Activated naive CD8-positive, alpha-beta T cell (primary cell): Measurements from ENCODE around the gene TMEM45A.
"Not testable (repeated sequence)": the region's sequence is repeated elsewhere in the genome, so short reads cannot be mapped to it uniquely, and the experiment has no call there.

Experiments used
- H3K27ac Mint-ChIP-seq: one replicate; pipeline ENCODE4 v1.8.0; 2021; ENCODE audit warnings: mixed read lengths
- H3K27me3 Mint-ChIP-seq: one replicate; pipeline ENCODE4 v1.8.0; 2021; ENCODE audit warnings: mixed read lengths
- H3K36me3 Mint-ChIP-seq: one replicate; pipeline ENCODE4 v1.8.0; 2021; ENCODE audit warnings: mixed read lengths
- H3K4me1 Mint-ChIP-seq: one replicate; pipeline ENCODE4 v1.8.0; 2021; ENCODE audit warnings: low read depth, mixed read lengths
- H3K4me3 Mint-ChIP-seq: one replicate; pipeline ENCODE4 v1.8.0; 2021; ENCODE audit warnings: mild to moderate bottlenecking, mixed read lengths
- H3K9me3 Mint-ChIP-seq: one replicate; pipeline ENCODE4 v1.8.0; 2021; ENCODE audit warnings: low read depth, mixed read lengths

Gene TMEM45A

GRCh38 chr3:100468676-100469075 lies 23.7 kb upstream of the TMEM45A start:
- peaks cover 18% of the 10 kb centered on the region for H3K9me3 Mint-ChIP-seq
- H3K4me3 Mint-ChIP-seq, result no peak overlapping the region
- H3K4me1 Mint-ChIP-seq, result no peaks in the 10 kb centered on the region
- H3K36me3 Mint-ChIP-seq, result peaks cover 9% of the 10 kb centered on the region
- no peak overlapping the region for H3K27ac Mint-ChIP-seq
- peaks cover 1% of the 10 kb centered on the region for H3K27me3 Mint-ChIP-seq

- Mint-ChIP-seq H3K4me3 (no peak overlapping the region), H3K9me3 (peaks cover 18% of the 10 kb centered on the region), H3K4me1 (no peaks in the 10 kb centered on the region), H3K36me3 (peaks cover 9% of the 10 kb centered on the region), H3K27me3 (no peaks in the 10 kb centered on the region), H3K27ac (no peak overlapping the region)
These were observed 21.5 kb upstream of the TMEM45A start for GRCh38 chr3:100470951-100471350.

- peaks cover 9% of the 10 kb centered on the region for H3K36me3 Mint-ChIP-seq
- no peak overlapping the region for H3K4me3 Mint-ChIP-seq
- H3K9me3 Mint-ChIP-seq, result peaks cover 18% of the 10 kb centered on the region
- H3K4me1 Mint-ChIP-seq, result no peaks in the 10 kb centered on the region
- H3K27ac Mint-ChIP-seq, result no peak overlapping the region
- no peaks in the 10 kb centered on the region for H3K27me3 Mint-ChIP-seq
These were observed 21.0 kb upstream of the TMEM45A start for GRCh38 chr3:100471444-100471843.

- not testable (repeated sequence) for H3K4me3 Mint-ChIP-seq, H3K4me1 Mint-ChIP-seq, H3K27me3 Mint-ChIP-seq, H3K27ac Mint-ChIP-seq, H3K9me3 Mint-ChIP-seq, H3K36me3 Mint-ChIP-seq
These were observed 14.5 kb upstream of the TMEM45A start for GRCh38 chr3:100477851-100478360.

- H3K4me3 Mint-ChIP-seq, H3K27me3 Mint-ChIP-seq, H3K9me3 Mint-ChIP-seq: not testable (repeated sequence)
These were observed 13.9 kb upstream of the TMEM45A start for GRCh38 chr3:100478521-100478920.

GRCh38 chr3:100480081-100480480 lies 12.3 kb upstream of the TMEM45A start:
- H3K36me3 Mint-ChIP-seq, result no peaks in the 10 kb centered on the region
- peaks cover 7% of the 10 kb centered on the region for H3K27me3 Mint-ChIP-seq
- H3K4me3 Mint-ChIP-seq, result no peak overlapping the region
- H3K9me3 Mint-ChIP-seq, result no peaks in the 10 kb centered on the region
- peaks cover 1% of the 10 kb centered on the region for H3K4me1 Mint-ChIP-seq
- H3K27ac Mint-ChIP-seq, result no peak overlapping the region

More at GRCh38 chr3:100478521-100478920, 13.9 kb upstream of the TMEM45A start:
- H3K27ac Mint-ChIP-seq, H3K4me1 Mint-ChIP-seq, H3K36me3 Mint-ChIP-seq: not testable (repeated sequence)

GRCh38 chr3:100482176-100482575 lies 10.2 kb upstream of the TMEM45A start:
- no peak overlapping the region for H3K27ac Mint-ChIP-seq
- no peaks in the 10 kb centered on the region for H3K36me3 Mint-ChIP-seq
- no peaks in the 10 kb centered on the region for H3K9me3 Mint-ChIP-seq
- H3K4me3 Mint-ChIP-seq, result no peak overlapping the region
- peaks cover 1% of the 10 kb centered on the region for H3K4me1 Mint-ChIP-seq
- peaks cover 7% of the 10 kb centered on the region for H3K27me3 Mint-ChIP-seq

GRCh38 chr3:100483529-100483928 lies 8.9 kb upstream of the TMEM45A start:
- H3K27ac Mint-ChIP-seq, result no peak overlapping the region
- H3K4me1 Mint-ChIP-seq, result peaks cover 1% of the 10 kb centered on the region
- no peaks in the 10 kb centered on the region for H3K9me3 Mint-ChIP-seq
- H3K27me3 Mint-ChIP-seq, result peaks cover 7% of the 10 kb centered on the region
- no peak overlapping the region for H3K4me3 Mint-ChIP-seq
- H3K36me3 Mint-ChIP-seq, result no peaks in the 10 kb centered on the region

- H3K36me3 Mint-ChIP-seq, result no peaks in the 10 kb centered on the region
- no peaks in the 10 kb centered on the region for H3K9me3 Mint-ChIP-seq
- peaks cover 6% of the 10 kb centered on the region for H3K27me3 Mint-ChIP-seq
- no peak overlapping the region for H3K27ac Mint-ChIP-seq
- no peak overlapping the region for H3K4me3 Mint-ChIP-seq
- H3K4me1 Mint-ChIP-seq, result peaks cover 4% of the 10 kb centered on the region
These were observed 5.6 kb upstream of the TMEM45A start for GRCh38 chr3:100486808-100487207.

- Mint-ChIP-seq H3K27me3 (peaks cover 5% of the 10 kb centered on the region), H3K4me3 (no peak overlapping the region), H3K4me1 (peaks cover 10% of the 10 kb centered on the region), H3K9me3 (no peaks in the 10 kb centered on the region), H3K36me3 (no peaks in the 10 kb centered on the region), H3K27ac (no peak overlapping the region)
These were observed 3.3 kb upstream of the TMEM45A start for GRCh38 chr3:100489118-100489517.

GRCh38 chr3:100496711-100497261 lies 4.4 kb downstream of the TMEM45A start:
- H3K4me1 Mint-ChIP-seq, result peaks cover 8% of the 10 kb centered on the region
- H3K9me3 Mint-ChIP-seq, result no peaks in the 10 kb centered on the region
- H3K36me3 Mint-ChIP-seq, result no peaks in the 10 kb centered on the region
- peaks cover 18% of the 10 kb centered on the region for H3K27me3 Mint-ChIP-seq
- no peak overlapping the region for H3K27ac Mint-ChIP-seq
- H3K4me3 Mint-ChIP-seq, result no peak overlapping the region

- Mint-ChIP-seq H3K27ac (no peak overlapping the region), H3K4me1 (no peaks in the 10 kb centered on the region), H3K9me3 (no peaks in the 10 kb centered on the region), H3K27me3 (peaks cover 24% of the 10 kb centered on the region), H3K4me3 (no peak overlapping the region), H3K36me3 (no peaks in the 10 kb centered on the region)
These were observed 7.2 kb downstream of the TMEM45A start for GRCh38 chr3:100499651-100500050.

- Mint-ChIP-seq H3K27ac (no peak overlapping the region), H3K4me1 (no peaks in the 10 kb centered on the region), H3K36me3 (no peaks in the 10 kb centered on the region), H3K9me3 (no peaks in the 10 kb centered on the region), H3K27me3 (peaks cover 25% of the 10 kb centered on the region), H3K4me3 (no peak overlapping the region)
These were observed 8.0 kb downstream of the TMEM45A start for GRCh38 chr3:100500320-100500880.

GRCh38 chr3:100503448-100503847 lies 11.0 kb downstream of the TMEM45A start:
- no peaks in the 10 kb centered on the region for H3K4me1 Mint-ChIP-seq
- H3K27me3 Mint-ChIP-seq, result peaks cover 36% of the 10 kb centered on the region
- H3K27ac Mint-ChIP-seq, result no peak overlapping the region
- no peaks in the 10 kb centered on the region for H3K9me3 Mint-ChIP-seq
- H3K36me3 Mint-ChIP-seq, result no peaks in the 10 kb centered on the region
- H3K4me3 Mint-ChIP-seq, result no peak overlapping the region

- Mint-ChIP-seq H3K9me3 (no peaks in the 10 kb centered on the region), H3K27me3 (peaks cover 36% of the 10 kb centered on the region), H3K4me3 (no peak overlapping the region), H3K36me3 (peaks cover 2% of the 10 kb centered on the region), H3K27ac (no peak overlapping the region), H3K4me1 (no peaks in the 10 kb centered on the region)
These were observed 13.9 kb downstream of the TMEM45A start for GRCh38 chr3:100506355-100506754.

GRCh38 chr3:100509818-100510217 lies 17.4 kb downstream of the TMEM45A start:
- H3K9me3 Mint-ChIP-seq, H3K27ac Mint-ChIP-seq, H3K4me1 Mint-ChIP-seq, H3K4me3 Mint-ChIP-seq, H3K36me3 Mint-ChIP-seq: not testable (repeated sequence)
- peaks cover 26% of the 10 kb centered on the region for H3K27me3 Mint-ChIP-seq
